ENCODE results near the gene CPNE9.

- TF ChIP-seq POLR2A (IDR thresholded peaks at IDR 0.05) (no peak), CTCF (IDR thresholded peaks at IDR 0.05) (no peak), POLR2AphosphoS5 (IDR thresholded peaks at IDR 0.05) (no peak), EP300 (IDR thresholded peaks at IDR 0.05; ENCODE audit: low read depth) (no peak)
Observed at GRCh38 chr3:9727743-9728142, 24.1 kb downstream of the CPNE9 start.
